ENCODE data around the gene ARL13B. TPM values are rescaled to one million over a fixed set of nuclear protein-coding genes. Genes with fewer than 3 reads are reported as not detected.
A peak's percentile ranks its signal among the peaks of the same experiment; 100 is the strongest.

Gene ARL13B
- total and polyA plus RNA-seq, 10 of the 15 experiments (the other 5 are each of a cell fraction or from before 2014, with no cell fraction given): 3.0 to 10.4 (median 7.9) TPM

GRCh38 chr3:94071713-94072284 lies 91.8 kb downstream of the ARL13B start:
- in situ Hi-C loops (cut with MboI): no loop called here
- SMC1A ChIA-PET (ENCODE audit: uncharacterized antibody, unreplicated experiment): interaction anchor here (1.1 to 4.1 kb wide), 10 partner anchors 9 to 104 kb away, joined by 3 to 27 read pairs (median 6); partner anchors contain the start of genes DHFR2 and NSUN3
- Histone ChIP-seq H3K4me2 (ENCODE audit: control insufficient read depth, insufficient read depth) (peak overlapping the region; percentile 69), H3K4me1 (ENCODE audit: control insufficient read depth, insufficient read depth, low read length) (peaks cover 30% of the 10 kb centered on the region), H3K9ac (ENCODE audit: control insufficient read depth, insufficient read depth, low read length) (peak overlapping the region; percentile 24), H3K36me3 (ENCODE audit: control insufficient read depth in 2 of 2, insufficient read depth in 2 of 2, low read length in 1 of 2) (peaks cover 0 to 19% of the 10 kb centered on the region in 2 experiments; a peak in 2 of 4 replicates), H3K27ac (ENCODE audit: control insufficient read depth, insufficient read depth) (peak overlapping the region; percentile 90), H2AFZ (ENCODE audit: control insufficient read depth, low read depth, low read length) (no peak overlapping the region; the same call in 1 of the 2 replicates), H3K79me2 (ENCODE audit: control insufficient read depth, insufficient read depth, low read length) (peaks cover 30% of the 10 kb centered on the region), H4K20me1 (ENCODE audit: control insufficient read depth, insufficient read depth) (no peaks in the 10 kb centered on the region), H3K4me3 (no peak overlapping the region), H3K27me3 (replicated peaks in 1 of 2; ENCODE audit: control insufficient read depth in 2 of 2, insufficient read depth in 2 of 2, low read length in 1 of 2) (no peaks in the 10 kb centered on the region), H3K9me3 (replicated peaks; ENCODE audit: control insufficient read depth, insufficient read depth, low read length) (peaks cover 12% of the 10 kb centered on the region; the same call in 2 of the 3 replicates)
- RAD21 ChIA-PET (ENCODE audit: unreplicated experiment): interaction anchor here (1.1 to 4.1 kb wide), 5 partner anchors 9 to 92 kb away, joined by 3 to 31 read pairs (median 18); partner anchors contain the start of genes ARL13B, DHFR2 and NSUN3
- CTCF ChIA-PET: interaction anchor here (0.5 to 11.1 kb wide), 7 partner anchors 8 to 69 kb away, joined by 3 to 164 read pairs (median 15); partner anchors contain the start of gene NSUN3
- no TSS peak for BruUV-seq (replicated peaks)
- POLR2A ChIA-PET: interaction anchor here (1.4 to 3.2 kb wide), 4 partner anchors 9 to 96 kb away, joined by 3 to 30 read pairs (median 5); partner anchors contain the start of genes DHFR2 and NSUN3
- intact Hi-C loops (cut with micrococcal nuclease; ENCODE audit: unreplicated experiment): no loop called here
- DNase-seq (ENCODE audit: low read depth, low spot score) (peak; percentile 44), FAIRE-seq (peak; percentile 44), ATAC-seq (peak; percentile 85)
- 80% methylated on average over 4 of the region's 4 CpGs for WGBS (ENCODE audit: insufficient coverage, insufficient replicate concordance, low lambda C conversion rate, missing lambda C conversion rate)
- TF ChIP-seq HDGF (IDR thresholded peaks at IDR 0.05) (0 out of 2 replicates have a peak, but pooled peaks have one; percentile 37), ZBTB40 (IDR thresholded peaks at IDR 0.05; ENCODE audit: borderline replicate concordance) (no peak), PRDM15 (CRISPR knock-in tag; IDR thresholded peaks at IDR 0.05) (no peak), NFIC (IDR thresholded peaks at IDR 0.05; ENCODE audit: low read depth, low read length) (0 out of 2 replicates have a peak, but pooled peaks have one; percentile 37), TCF3 (IDR thresholded peaks at IDR 0.05; ENCODE audit: borderline replicate concordance, insufficient read depth, low read depth, low read length) (peak; percentile 73; the same call in 1 of the 2 replicates), EED (IDR thresholded peaks at IDR 0.05; ENCODE audit: low read depth) (peak; percentile 51), ATF2 (IDR thresholded peaks at IDR 0.05; ENCODE audit: low read length) (peak; percentile 34; the same call in 1 of the 2 replicates), SPI1 (IDR thresholded peaks at IDR 0.05; ENCODE audit: borderline replicate concordance, insufficient read depth, low read depth, low read length) (peak; percentile 48; the same call in 1 of the 2 replicates), YY1 (IDR thresholded peaks at IDR 0.05; ENCODE audit: low read depth, low read length) (0 out of 2 replicates have a peak, but pooled peaks have one; percentile 21), IKZF1 (conservative IDR thresholded peaks at IDR 0.05) (peak; percentile 36; the same call in 1 of the 2 replicates)
